Measurements from ENCODE around the gene CPT1C. TPM values are rescaled to one million over a fixed set of nuclear protein-coding genes. Genes with fewer than 3 reads are reported as not detected.

Gene CPT1C
- total RNA-seq, 1 donor from 2014 or later: 0.35 TPM

- H3K27ac Mint-ChIP-seq: no peak overlapping the region
- ChIA-PET POLR2A (no interaction called here), CTCF (no interaction called here)
Measured at GRCh38 chr19:49651820-49652550, 38.9 kb upstream of the CPT1C start.

GRCh38 chr19:49652551-49653465 is 38.1 kb upstream of the CPT1C start:
- no peak overlapping the region for H3K27ac Mint-ChIP-seq
- no peak for TF ChIP-seq CTCF (IDR thresholded peaks at IDR 0.05)
- intact Hi-C loops (cut with micrococcal nuclease): no loop called here
- DNase-seq (no peak), ATAC-seq (ENCODE audit: low read depth) (no peak)
- peaks cover 71% of the 10 kb centered on the region for H3K36me3 Mint-ChIP-seq (ENCODE audit: low read depth)
- no peak overlapping the region for H3K4me3 Mint-ChIP-seq
- ChIA-PET POLR2A (no interaction called here), CTCF (no interaction called here)
- no peaks in the 10 kb centered on the region for H3K27me3 Mint-ChIP-seq
- H3K9me3 Mint-ChIP-seq: no peaks in the 10 kb centered on the region
- peaks cover 1% of the 10 kb centered on the region for H3K4me1 Mint-ChIP-seq

More at GRCh38 chr19:49651820-49652550, 38.9 kb upstream of the CPT1C start:
- H3K4me3 Mint-ChIP-seq: no peak overlapping the region
- no peak for ATAC-seq (ENCODE audit: low read depth)
- peaks cover 72% of the 10 kb centered on the region for H3K36me3 Mint-ChIP-seq (ENCODE audit: low read depth)
- H3K27me3 Mint-ChIP-seq: no peaks in the 10 kb centered on the region
- intact Hi-C loops (cut with micrococcal nuclease): no loop called here
- no peak for DNase-seq
- no peaks in the 10 kb centered on the region for H3K9me3 Mint-ChIP-seq
- H3K4me1 Mint-ChIP-seq: peaks cover 1% of the 10 kb centered on the region
- no peak for TF ChIP-seq CTCF (IDR thresholded peaks at IDR 0.05)

GRCh38 chr19:49653466-49653806 is 37.5 kb upstream of the CPT1C start:
- intact Hi-C loops (cut with micrococcal nuclease): no loop called here
- H3K27ac Mint-ChIP-seq: no peak overlapping the region
- no peak overlapping the region for H3K4me3 Mint-ChIP-seq
- H3K4me1 Mint-ChIP-seq: peaks cover 1% of the 10 kb centered on the region
- CTCF ChIA-PET: interaction anchor here (1.1 kb wide), 1 partner anchor 19 kb away, joined by 4 read pairs; no protein-coding TSS in a partner anchor
- no peaks in the 10 kb centered on the region for H3K27me3 Mint-ChIP-seq
- DNase-seq (no peak), ATAC-seq (ENCODE audit: low read depth) (no peak)
- TF ChIP-seq CTCF (IDR thresholded peaks at IDR 0.05): no peak
- POLR2A ChIA-PET: no interaction called here
- no peaks in the 10 kb centered on the region for H3K9me3 Mint-ChIP-seq
- H3K36me3 Mint-ChIP-seq (ENCODE audit: low read depth): peaks cover 70% of the 10 kb centered on the region

- peaks cover 70% of the 10 kb centered on the region for H3K36me3 Mint-ChIP-seq (ENCODE audit: low read depth)
- no peak overlapping the region for H3K27ac Mint-ChIP-seq
- ATAC-seq (ENCODE audit: low read depth) (no peak), DNase-seq (no peak)
- H3K27me3 Mint-ChIP-seq: no peaks in the 10 kb centered on the region
- intact Hi-C loops (cut with micrococcal nuclease): no loop called here
- H3K4me3 Mint-ChIP-seq: no peak overlapping the region
- CTCF ChIA-PET: interaction anchor here (1.1 kb wide), 1 partner anchor 18 kb away, joined by 4 read pairs; no protein-coding TSS in a partner anchor
- H3K4me1 Mint-ChIP-seq: no peaks in the 10 kb centered on the region
- no peak for TF ChIP-seq CTCF (IDR thresholded peaks at IDR 0.05)
- POLR2A ChIA-PET: interaction anchor here (0.5 kb wide), 1 partner anchor 31 kb away, joined by 11 read pairs; no protein-coding TSS in a partner anchor
- H3K9me3 Mint-ChIP-seq: no peaks in the 10 kb centered on the region
Measured at GRCh38 chr19:49654581-49654980, 36.3 kb upstream of the CPT1C start.

All from activated B cell treated with CpG ODN at 0.5 μM for 24 hours (primary cell).